Ishikawa (cell line): ENCODE results near the gene PLCB3.

Source experiments
- CEBPB ChIP-seq: IDR thresholded peaks from 2 replicates; pipeline ENCODE4 v1.6.1; 2012
- EP300 ChIP-seq: IDR thresholded peaks from 2 replicates; pipeline ENCODE4 v1.6.1; 2012; ENCODE audit warnings: borderline replicate concordance
- RAD21 ChIP-seq: IDR thresholded peaks from 2 replicates; pipeline ENCODE4 v1.6.1; 2012; ENCODE audit warnings: low read depth
- TAF1 ChIP-seq: IDR thresholded peaks from 2 replicates; pipeline ENCODE4 v1.6.1; 2012; ENCODE audit warnings: low read depth, mild to moderate bottlenecking
- TCF12 ChIP-seq: IDR thresholded peaks from 2 replicates; pipeline ENCODE4 v1.6.1; 2012; ENCODE audit warnings: low read depth
- YY1 ChIP-seq: IDR thresholded peaks from 2 replicates; pipeline ENCODE4 v1.6.1; 2012; ENCODE audit warnings: low read depth
- ZBTB7A ChIP-seq: IDR thresholded peaks from 2 replicates; pipeline ENCODE4 v1.6.1; 2012; ENCODE audit warnings: low read depth
- TF ChIP-seq, protein P1 (sequence below): IDR thresholded peaks from 2 replicates; pipeline ENCODE4 v1.6.1; 2012
- TF ChIP-seq, protein P2 (sequence below): IDR thresholded peaks from 2 replicates; pipeline ENCODE4 v1.6.1; 2012; ENCODE audit warnings: low read depth, mild to moderate bottlenecking

DNA sequence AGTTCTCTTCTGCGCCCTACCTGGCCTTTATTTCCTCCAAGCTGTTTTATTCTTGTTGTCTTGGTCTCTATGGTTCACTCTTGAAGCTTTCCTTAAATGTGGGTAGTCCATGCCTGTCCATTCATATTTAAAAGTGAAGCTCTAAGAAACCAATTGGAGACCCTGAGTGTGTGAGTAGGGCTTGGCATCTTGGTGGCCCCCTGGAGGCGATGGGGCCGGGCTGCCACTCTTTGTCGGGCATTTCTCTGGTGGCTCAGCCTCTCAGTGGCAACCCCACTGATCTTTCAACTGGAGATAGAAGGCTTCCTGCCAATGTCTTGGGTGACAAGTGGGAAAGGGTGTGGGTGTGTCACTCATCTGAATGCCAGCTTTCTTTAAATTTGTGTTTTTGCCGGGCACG is 34.5 kb upstream of the PLCB3 start:
- no peak for TF ChIP-seq EP300
- TF ChIP-seq, protein P1, sequence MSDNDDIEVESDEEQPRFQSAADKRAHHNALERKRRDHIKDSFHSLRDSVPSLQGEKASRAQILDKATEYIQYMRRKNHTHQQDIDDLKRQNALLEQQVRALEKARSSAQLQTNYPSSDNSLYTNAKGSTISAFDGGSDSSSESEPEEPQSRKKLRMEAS: no peak
- TF ChIP-seq TAF1: no peak
- TF ChIP-seq, protein P2, sequence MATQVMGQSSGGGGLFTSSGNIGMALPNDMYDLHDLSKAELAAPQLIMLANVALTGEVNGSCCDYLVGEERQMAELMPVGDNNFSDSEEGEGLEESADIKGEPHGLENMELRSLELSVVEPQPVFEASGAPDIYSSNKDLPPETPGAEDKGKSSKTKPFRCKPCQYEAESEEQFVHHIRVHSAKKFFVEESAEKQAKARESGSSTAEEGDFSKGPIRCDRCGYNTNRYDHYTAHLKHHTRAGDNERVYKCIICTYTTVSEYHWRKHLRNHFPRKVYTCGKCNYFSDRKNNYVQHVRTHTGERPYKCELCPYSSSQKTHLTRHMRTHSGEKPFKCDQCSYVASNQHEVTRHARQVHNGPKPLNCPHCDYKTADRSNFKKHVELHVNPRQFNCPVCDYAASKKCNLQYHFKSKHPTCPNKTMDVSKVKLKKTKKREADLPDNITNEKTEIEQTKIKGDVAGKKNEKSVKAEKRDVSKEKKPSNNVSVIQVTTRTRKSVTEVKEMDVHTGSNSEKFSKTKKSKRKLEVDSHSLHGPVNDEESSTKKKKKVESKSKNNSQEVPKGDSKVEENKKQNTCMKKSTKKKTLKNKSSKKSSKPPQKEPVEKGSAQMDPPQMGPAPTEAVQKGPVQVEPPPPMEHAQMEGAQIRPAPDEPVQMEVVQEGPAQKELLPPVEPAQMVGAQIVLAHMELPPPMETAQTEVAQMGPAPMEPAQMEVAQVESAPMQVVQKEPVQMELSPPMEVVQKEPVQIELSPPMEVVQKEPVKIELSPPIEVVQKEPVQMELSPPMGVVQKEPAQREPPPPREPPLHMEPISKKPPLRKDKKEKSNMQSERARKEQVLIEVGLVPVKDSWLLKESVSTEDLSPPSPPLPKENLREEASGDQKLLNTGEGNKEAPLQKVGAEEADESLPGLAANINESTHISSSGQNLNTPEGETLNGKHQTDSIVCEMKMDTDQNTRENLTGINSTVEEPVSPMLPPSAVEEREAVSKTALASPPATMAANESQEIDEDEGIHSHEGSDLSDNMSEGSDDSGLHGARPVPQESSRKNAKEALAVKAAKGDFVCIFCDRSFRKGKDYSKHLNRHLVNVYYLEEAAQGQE: no peak
- no peak for TF ChIP-seq RAD21
- no peak for TF ChIP-seq TCF12
- TF ChIP-seq YY1: no peak
- no peak for TF ChIP-seq ZBTB7A
- no peak for TF ChIP-seq CEBPB
